Uterus (tissue), 4 donors: ENCODE results near the gene GMDS. TPM values are rescaled to one million over a fixed set of nuclear protein-coding genes. Genes with fewer than 3 reads are reported as not detected.

Experiments used
- DNase-seq, 2 donors: peaks; one replicate each; pipeline ENCODE4 v3.0.0-alpha.2; 2019 to 2020
- H3K27ac ChIP-seq, 2 donors: fragments of 200-600 bp; sonication (generic); 1 replicate in 1 of 2; 2 replicates in 1 of 2; pipeline ENCODE4 v1.5.1; 2016 to 2018
- H3K27me3 ChIP-seq, 2 donors: fragments of 200-600 bp; sonication (generic); one replicate each; pipeline ENCODE4 v1.5.1; 2018 to 2019; ENCODE audit warnings: control low read depth in 1 of 2
- H3K36me3 ChIP-seq, 2 donors: fragments of 200-600 bp; sonication (generic); one replicate each; pipeline ENCODE4 v1.5.1; 2019; ENCODE audit warnings: control low read depth in 1 of 2
- H3K4me1 ChIP-seq, 2 donors: fragments of 200-600 bp; sonication (generic); one replicate each; pipeline ENCODE4 v1.5.1; 2018 to 2019; ENCODE audit warnings: control low read depth in 1 of 2
- H3K4me3 ChIP-seq, 2 donors: fragments of 200-600 bp; sonication (generic); 1 replicate in 1 of 2; 2 replicates in 1 of 2; pipeline ENCODE4 v1.5.1; 2018 to 2019; ENCODE audit warnings: mild to moderate bottlenecking in 1 of 2
- H3K9me3 ChIP-seq, 2 donors: fragments of 200-600 bp; sonication (generic); one replicate each; pipeline ENCODE4 v1.5.1; 2019; ENCODE audit warnings: control low read depth in 1 of 2
- POLR2A ChIP-seq, 2 donors: fragments of 450-650 bp; IDR thresholded peaks; one replicate each; pipeline ENCODE4 v1.6.1; 2016; ENCODE audit warnings: antibody characterized with exemption in 2 of 2, mild to moderate bottlenecking in 1 of 2, moderate library complexity in 1 of 2
- intact Hi-C: fragments of 100-400 bp; cut with DNase I; formaldehyde crosslinking; loops from one replicate; pipeline ENCODE4 v1.15.1; 2023; ENCODE audit warnings: low total_unique reads
- total RNA-seq, 4 donors: library from RNA; depleted of rRNA in 3 of 4; stranded (reverse); fragments of >200 nt in 3 of 4; gene quantifications; one replicate each; pipeline versions ENCODE4 v1.1.0 to v1.2.4, GENCODE V29; 2014 to 2023
- TF ChIP-seq, protein P1 (sequence below), 4 experiments: fragments of 200-600 bp in 2 of 4; fragments of 450-650 bp in 2 of 4; sonication (generic) in 2 of 4; IDR thresholded peaks; one replicate each; pipeline ENCODE4 v1.5.1; 2016 to 2019; ENCODE audit warnings: antibody characterized with exemption in 4 of 4, mild to moderate bottlenecking in 2 of 4, moderate library complexity in 1 of 4
- donor health status: DM: yes; HTN: yes; CAD: no.

GMDS gene
- total RNA-seq, 4 donors from 2014 or later: 5.3 to 17.4 (median 12.9) TPM

DNA sequence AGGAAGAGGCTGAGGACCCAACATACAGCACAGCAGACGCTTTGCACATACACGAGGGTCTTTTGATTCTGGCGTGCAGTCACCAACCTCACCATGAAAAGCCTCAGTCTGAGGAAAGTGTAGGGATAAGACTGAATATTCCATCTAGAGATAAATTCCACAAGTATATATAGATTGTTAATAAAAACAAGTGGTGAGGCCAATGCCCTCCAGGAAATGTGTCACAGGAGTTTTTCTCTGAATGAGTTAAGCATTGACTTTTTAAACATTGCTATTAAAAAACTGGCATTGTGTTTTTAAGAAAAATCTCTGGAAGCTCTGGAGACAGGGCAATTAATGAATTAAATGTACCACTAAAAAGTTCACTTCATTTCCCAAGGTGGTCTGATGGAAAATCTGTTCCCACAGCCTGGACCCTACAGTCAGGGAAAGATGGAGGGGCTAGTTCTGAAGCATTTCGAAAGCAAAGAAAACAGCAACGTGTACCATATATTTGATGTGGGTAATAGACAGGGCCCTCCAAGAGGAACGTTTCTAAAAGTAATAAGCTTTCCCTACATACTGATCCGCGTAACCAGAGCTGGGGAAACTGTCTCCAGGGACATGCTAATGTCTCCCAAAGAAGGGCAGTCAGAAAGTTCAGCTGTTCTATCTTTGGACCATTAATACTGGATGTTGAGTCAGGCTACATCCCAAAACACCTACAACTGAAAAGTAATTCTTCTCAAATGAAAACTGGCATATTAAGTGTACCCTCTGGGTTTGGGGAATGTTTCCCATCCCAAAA lies 334.6 kb downstream of the GMDS start:
- no peak overlapping the region for H3K4me3 ChIP-seq

DNA sequence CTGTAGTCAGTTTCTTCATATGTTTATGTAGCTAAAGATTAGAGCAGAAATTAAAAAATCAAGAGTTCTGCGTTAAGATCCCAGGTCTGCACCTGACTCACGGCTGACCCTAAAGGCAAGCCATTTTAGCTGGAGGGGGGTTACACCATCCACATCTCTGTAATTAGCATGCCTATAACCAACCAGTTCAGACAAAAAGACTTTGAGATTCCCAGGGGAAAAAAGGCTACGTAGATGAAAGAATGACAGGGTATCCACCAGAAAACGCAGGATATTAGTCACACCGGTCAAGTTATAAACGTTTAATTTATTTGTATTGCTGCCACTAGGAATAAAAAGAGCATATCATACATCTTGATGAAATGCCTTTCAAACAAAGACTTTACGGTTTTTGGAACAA lies 336.6 kb downstream of the GMDS start:
- Histone ChIP-seq H3K4me3 (no peak overlapping the region), H3K27me3 (no peaks in the 10 kb centered on the region), H3K36me3 (no peaks in the 10 kb centered on the region), H3K27ac (no peak overlapping the region), H3K9me3 (no peaks in the 10 kb centered on the region), H3K4me1 (no peaks in the 10 kb centered on the region)
- TF ChIP-seq POLR2A (IDR thresholded peaks at IDR 0.05): no peak
- TF ChIP-seq, protein P1, sequence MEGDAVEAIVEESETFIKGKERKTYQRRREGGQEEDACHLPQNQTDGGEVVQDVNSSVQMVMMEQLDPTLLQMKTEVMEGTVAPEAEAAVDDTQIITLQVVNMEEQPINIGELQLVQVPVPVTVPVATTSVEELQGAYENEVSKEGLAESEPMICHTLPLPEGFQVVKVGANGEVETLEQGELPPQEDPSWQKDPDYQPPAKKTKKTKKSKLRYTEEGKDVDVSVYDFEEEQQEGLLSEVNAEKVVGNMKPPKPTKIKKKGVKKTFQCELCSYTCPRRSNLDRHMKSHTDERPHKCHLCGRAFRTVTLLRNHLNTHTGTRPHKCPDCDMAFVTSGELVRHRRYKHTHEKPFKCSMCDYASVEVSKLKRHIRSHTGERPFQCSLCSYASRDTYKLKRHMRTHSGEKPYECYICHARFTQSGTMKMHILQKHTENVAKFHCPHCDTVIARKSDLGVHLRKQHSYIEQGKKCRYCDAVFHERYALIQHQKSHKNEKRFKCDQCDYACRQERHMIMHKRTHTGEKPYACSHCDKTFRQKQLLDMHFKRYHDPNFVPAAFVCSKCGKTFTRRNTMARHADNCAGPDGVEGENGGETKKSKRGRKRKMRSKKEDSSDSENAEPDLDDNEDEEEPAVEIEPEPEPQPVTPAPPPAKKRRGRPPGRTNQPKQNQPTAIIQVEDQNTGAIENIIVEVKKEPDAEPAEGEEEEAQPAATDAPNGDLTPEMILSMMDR (IDR thresholded peaks at IDR 0.05): no peak
- intact Hi-C loops: no loop called here
- no peak for DNase-seq

More for the DNA sequence above, 334.6 kb downstream of the GMDS start:
- H3K9me3 ChIP-seq: no peaks in the 10 kb centered on the region
- intact Hi-C loops: no loop called here
- no peaks in the 10 kb centered on the region for H3K4me1 ChIP-seq
- no peak overlapping the region for H3K27ac ChIP-seq
- no peaks in the 10 kb centered on the region for H3K27me3 ChIP-seq
- TF ChIP-seq, protein P1 (IDR thresholded peaks at IDR 0.05): no peak
- TF ChIP-seq POLR2A (IDR thresholded peaks at IDR 0.05): no peak
- H3K36me3 ChIP-seq: no peaks in the 10 kb centered on the region
- DNase-seq: no peak

DNA sequence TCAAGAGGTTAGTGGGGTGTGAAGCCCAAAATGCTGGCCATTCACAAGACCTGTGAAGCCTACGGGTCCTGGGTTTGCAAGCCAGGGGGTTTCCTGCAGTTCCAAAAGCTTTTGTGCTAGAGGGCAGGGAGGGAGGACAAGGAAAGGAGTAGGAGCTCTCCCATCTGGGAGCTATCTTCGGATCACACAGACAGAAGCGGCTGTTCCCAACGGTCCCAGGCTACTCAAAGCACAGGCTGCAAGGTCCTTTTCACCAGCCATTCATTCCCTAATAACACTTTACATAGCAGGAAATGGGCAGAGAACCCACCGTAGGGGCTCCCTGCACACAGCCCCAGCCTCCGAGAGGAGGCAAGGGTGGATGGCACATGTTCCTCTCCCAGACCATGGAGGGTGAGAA lies 338.8 kb downstream of the GMDS start:
- no peaks in the 10 kb centered on the region for H3K27me3 ChIP-seq
- no peak for TF ChIP-seq POLR2A (IDR thresholded peaks at IDR 0.05)
- TF ChIP-seq, protein P1 (IDR thresholded peaks at IDR 0.05): no peak
- H3K27ac ChIP-seq: no peak overlapping the region
- no peaks in the 10 kb centered on the region for H3K36me3 ChIP-seq
- no peak overlapping the region for H3K4me3 ChIP-seq
- no peak for DNase-seq
- intact Hi-C loops: no loop called here
- no peaks in the 10 kb centered on the region for H3K4me1 ChIP-seq
- no peaks in the 10 kb centered on the region for H3K9me3 ChIP-seq

DNA sequence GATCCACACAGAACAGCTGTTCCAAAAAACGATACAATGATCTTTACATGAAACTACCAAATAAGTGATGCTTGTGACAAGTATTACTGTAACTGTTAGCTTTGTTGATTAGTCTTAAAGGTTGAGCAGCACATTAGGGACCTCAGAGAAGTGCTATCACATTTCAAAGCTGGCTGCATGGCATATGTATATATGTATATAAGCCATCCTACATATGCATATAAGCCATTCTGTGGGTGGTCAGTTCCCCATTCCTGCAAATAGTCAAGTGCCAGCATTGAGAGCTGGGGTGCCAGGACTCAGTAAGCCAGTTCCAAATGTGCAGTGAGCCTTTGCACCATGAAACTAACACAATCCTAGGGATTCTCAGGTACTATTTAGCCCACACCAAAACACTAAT lies 339.4 kb downstream of the GMDS start:
- TF ChIP-seq, protein P1 (IDR thresholded peaks at IDR 0.05): no peak
- Histone ChIP-seq H3K27me3 (no peaks in the 10 kb centered on the region), H3K4me3 (no peak overlapping the region), H3K9me3 (no peaks in the 10 kb centered on the region), H3K4me1 (no peaks in the 10 kb centered on the region), H3K36me3 (no peaks in the 10 kb centered on the region), H3K27ac (no peak overlapping the region)
- DNase-seq: no peak
- intact Hi-C loops: no loop called here

DNA sequence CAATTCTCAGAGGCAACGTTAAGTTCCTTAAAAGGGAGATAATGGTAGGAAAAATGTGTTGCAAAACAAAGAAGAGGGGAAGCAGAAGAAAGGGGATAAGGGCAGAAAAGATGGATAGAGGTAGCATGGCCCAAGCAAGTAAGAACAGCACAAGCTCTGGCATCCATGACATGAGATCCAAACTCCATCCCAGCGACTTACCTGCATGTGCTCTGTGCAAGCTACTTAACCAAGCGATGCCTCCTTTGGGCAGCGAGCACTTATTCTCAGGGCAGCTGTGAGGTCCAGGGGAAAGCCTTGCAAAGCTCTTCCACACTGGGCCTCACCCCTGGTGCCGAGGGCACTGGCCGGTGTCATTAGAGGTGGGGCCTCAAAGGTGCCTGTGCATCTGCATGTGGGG lies 340.5 kb downstream of the GMDS start:
- Histone ChIP-seq H3K9me3 (no peaks in the 10 kb centered on the region), H3K27ac (no peak overlapping the region), H3K27me3 (no peaks in the 10 kb centered on the region), H3K4me3 (no peak overlapping the region), H3K4me1 (no peaks in the 10 kb centered on the region), H3K36me3 (no peaks in the 10 kb centered on the region)
- intact Hi-C loops: no loop called here
- TF ChIP-seq, protein P1 (IDR thresholded peaks at IDR 0.05): no peak
- TF ChIP-seq POLR2A (IDR thresholded peaks at IDR 0.05): no peak
- DNase-seq: no peak
